ENCODE results near the gene PCNP.
"Not testable (repeated sequence)": the region's sequence is repeated elsewhere in the genome, so short reads cannot be mapped to it uniquely, and the experiment has no call there.

PCNP gene, protein sequence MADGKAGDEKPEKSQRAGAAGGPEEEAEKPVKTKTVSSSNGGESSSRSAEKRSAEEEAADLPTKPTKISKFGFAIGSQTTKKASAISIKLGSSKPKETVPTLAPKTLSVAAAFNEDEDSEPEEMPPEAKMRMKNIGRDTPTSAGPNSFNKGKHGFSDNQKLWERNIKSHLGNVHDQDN
- 124 to 127 reads per million in 2 donors for total RNA-seq

DNA sequence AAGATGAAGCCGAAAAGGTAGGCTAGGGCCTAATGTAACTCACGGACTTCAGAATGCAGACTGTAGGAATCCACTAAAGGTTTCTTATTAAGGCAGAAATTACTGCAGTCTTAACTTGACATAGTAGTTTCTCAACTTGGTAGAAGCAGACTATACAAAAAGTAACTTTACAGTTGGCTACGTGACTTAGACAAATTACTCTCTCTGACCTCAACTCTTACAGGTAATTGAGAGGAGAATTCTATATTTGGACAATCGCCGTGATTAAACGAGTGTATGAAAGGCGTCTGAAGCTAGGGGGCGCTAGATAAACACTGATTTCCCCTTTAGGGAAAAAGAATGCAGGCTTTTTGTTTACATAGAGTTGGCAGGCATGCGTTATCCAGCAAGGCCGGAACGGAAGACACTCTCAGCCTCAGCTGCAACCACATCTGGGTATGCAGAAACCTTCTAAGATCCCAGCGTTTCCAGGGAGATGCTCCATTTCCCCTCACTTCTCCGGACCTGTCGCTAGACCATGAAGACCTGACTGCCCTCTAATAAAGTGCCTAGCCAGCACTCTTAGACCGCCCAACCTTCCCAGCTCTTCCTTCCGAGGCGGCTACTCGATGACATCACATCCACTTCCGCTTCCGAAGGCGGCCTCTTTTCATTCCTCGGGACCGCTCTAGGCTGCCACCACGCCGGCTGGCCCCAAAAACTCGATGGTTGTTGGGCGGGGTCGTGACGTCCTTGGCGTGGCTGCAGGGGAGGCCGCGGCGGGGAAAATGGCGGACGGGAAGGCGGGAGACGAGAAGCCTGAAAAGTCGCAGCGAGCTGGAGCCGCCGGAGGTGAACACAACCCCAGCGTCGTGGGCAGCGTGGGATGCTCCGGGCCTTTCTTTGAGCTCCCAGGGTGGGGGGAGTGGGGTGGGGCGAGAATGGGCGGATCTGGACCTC, at the start of gene PCNP:
Gene PCNP, plus strand, starts transcription at position 732 of the 939 bp plus-strand sequence. Its CDS starts 36 bp downstream, at position 768.
- peak; percentile 87 for DNase-seq

GRCh38 chr3:101527441-101527840, 46.5 kb upstream of the PCNP start:
- DNase-seq, result no peak

GRCh38 chr3:101527906-101528305, 46.1 kb upstream of the PCNP start:
- no peak for DNase-seq

- no peak for DNase-seq
Observed at GRCh38 chr3:101529816-101530685, 43.9 kb upstream of the PCNP start.

DNA sequence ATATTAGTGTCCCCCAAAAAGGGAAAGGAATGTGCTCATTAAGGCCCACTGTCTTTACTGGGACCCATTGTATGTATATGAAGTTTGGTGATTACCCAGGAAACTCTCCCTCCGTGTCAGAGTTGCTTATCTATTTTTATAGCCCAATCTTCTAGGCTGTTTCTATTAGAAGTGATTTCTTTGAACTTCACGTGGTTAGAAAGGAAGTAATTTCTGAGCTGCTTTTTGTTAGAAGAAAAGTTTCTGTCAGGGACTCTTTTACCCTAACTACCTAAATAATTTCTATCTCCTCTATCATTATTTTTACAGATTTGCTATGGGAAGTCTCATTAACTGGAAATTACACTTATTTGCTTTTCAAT, 43.3 kb upstream of the PCNP start:
- DNase-seq, result no peak

DNA sequence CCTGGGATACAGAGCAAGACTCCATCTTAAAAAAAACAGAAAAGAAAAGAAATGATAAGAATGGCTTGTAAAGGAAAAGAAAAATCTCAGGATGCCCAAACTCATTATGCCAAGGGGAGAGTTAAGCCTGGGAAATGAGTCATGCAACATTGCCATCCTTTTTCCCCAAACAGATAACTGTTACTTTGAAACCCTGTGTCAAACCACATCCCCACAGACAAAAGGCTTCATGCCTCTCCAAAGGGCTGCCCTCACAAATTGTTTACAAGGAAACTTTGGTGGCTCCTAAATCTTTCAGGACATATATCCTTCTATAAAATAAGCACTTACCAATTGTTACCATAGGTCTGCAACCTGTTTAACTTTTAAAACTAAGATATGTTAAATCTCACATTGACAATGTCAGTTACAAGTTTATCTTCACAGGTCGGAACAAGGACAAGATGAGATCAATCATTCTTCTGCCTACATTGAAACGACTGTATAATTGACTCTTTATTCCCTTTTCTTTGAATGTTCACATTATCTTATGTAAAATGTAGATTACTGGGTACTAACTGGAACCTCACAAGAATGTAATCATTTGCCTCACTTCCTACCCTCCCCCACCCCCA, 42.4 kb upstream of the PCNP start:
- DNase-seq, result no peak

- DNase-seq, result no peak
Observed at GRCh38 chr3:101532783-101533602, 41.0 kb upstream of the PCNP start.

DNA sequence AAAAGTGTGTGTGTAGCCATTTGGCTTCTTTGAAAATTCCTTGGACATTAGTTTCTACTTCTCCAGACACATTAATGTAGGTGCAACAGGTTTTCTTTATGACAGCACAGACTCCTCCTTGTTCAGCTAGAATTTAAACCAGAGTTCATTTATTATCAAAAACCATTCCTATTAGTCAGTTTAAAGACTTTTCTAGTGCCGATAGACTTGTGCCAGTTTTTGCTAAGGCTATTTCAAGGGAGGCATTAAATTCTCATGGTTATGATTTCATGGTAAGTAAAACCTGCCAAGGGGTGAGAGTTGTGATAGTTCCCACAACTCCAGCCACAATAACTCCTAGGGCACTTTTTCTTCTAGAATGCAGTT, 40.4 kb upstream of the PCNP start:
- DNase-seq, result no peak

- no peak for DNase-seq
Observed at GRCh38 chr3:101535221-101535620, 38.8 kb upstream of the PCNP start.

GRCh38 chr3:101536266-101536665, 37.7 kb upstream of the PCNP start:
- DNase-seq, result no peak

- not testable (repeated sequence) for DNase-seq
Observed at GRCh38 chr3:101536955-101537354, 37.0 kb upstream of the PCNP start.

- no peak for DNase-seq
Observed at GRCh38 chr3:101542957-101543356, 31.0 kb upstream of the PCNP start.

- DNase-seq, result no peak
Observed at GRCh38 chr3:101544161-101544850, 29.7 kb upstream of the PCNP start.

- no peak for DNase-seq
Observed at GRCh38 chr3:101548527-101549105, 25.4 kb upstream of the PCNP start.

DNA sequence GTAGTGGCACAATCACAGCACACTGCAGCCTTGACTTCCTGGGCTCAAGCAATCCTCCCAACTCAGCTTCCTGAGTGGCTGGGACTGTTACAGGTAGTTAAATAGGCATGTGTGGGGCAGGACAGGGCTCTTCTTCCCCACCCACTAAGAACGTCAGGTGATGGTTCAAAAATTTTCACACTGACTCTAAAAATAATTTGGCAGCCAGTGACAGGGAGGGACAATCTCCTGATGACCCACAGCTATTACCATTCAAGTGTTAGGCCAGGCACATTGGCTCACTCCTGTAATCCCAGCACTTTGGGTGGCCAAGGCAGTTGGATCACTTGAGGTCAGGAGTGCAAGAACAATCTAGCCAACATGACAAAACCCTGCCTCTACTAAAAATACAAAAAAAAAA, 24.5 kb upstream of the PCNP start:
- DNase-seq, result no peak

GRCh38 chr3:101551359-101552081, 22.5 kb upstream of the PCNP start:
- DNase-seq, result peak; percentile 14

DNA sequence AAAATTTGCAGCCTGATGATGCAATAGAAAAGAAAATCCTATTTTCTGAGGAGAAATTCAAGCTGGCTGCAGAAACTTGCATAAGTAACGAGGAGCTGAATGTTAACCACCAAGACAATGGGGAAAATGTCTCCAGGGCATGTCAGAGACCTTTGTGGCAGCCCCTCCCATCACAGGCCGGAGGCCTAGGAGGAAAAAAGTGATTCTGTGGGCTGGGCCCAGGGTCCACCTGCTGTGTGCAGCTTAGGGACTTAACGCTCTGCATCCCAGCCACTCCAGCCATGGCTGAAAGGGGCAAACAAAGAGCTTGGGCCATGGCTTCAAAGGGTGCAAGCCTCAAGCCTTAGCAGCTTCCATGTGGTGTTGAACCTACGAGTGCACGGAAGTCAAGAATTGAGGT, 20.6 kb upstream of the PCNP start:
- not testable (repeated sequence) for DNase-seq

DNA sequence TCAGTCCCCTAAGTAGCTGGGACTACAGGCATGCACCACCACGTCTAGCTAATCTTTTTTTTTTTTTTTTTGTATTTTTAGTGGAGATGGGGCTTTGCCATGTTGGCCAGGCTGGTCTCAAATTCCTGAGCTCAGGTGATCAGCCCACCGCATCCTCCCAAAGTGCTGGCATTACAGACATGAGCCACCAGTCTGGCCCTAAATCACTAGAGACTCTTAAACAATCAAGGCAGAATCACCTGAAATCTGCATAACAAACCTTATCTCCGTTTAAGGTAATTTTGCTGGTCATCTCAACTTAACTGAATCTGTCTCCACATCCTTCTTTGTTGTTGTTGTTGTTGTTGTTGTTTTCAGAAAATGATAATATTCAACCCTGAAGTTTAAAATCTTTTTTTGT, 17.9 kb upstream of the PCNP start:
- DNase-seq, result no peak

- DNase-seq, result peak; percentile 61
Observed at GRCh38 chr3:101561630-101562328, 12.2 kb upstream of the PCNP start, which contains the start of gene TRMT10C. Gene TRMT10C (plus strand): TSS chr3:101561868. CDS start chr3:101564782, 2,914 bp downstream.

Data from activated gamma-delta T cell (primary cell).